HG03280 (cell line): ENCODE data around the gene KHK.
"Not testable (repeated sequence)": the region's sequence is repeated elsewhere in the genome, so short reads cannot be mapped to it uniquely, and the experiment has no call there.

Experiments
- ATAC-seq: cut with Tn5 transposase; IDR thresholded peaks from one replicate; pipeline ENCODE4 v1.9.1; 2021; ENCODE audit warnings: mild to moderate bottlenecking, moderate library complexity; ENCODE audit not compliant: unreplicated experiment

Gene KHK

GRCh38 chr2:27059141-27059820, 27.3 kb upstream of the KHK start:
- ATAC-seq: no peak

DNA sequence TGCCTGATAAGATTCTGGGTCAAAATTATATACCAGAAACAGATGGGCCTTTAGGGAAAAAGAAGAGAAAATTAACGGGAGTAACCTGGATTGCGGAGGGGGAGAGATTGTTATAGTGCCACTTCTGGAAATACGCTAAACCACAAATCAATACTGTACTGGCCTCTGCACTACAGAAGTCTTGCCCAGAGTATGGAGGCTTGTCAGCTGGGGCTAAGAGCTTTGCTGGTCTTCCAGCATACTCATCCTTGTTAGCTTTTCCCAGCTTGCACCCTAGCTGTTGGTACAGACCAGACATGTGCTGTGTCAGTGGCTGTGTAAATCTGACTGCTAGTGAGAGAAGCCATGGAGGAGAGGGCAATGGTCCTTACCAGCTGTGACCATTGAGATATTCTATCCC, 26.2 kb upstream of the KHK start:
- ATAC-seq: no peak

GRCh38 chr2:27065128-27065527, 21.4 kb upstream of the KHK start:
- no peak for ATAC-seq

GRCh38 chr2:27067385-27067784, 19.2 kb upstream of the KHK start:
- no peak for ATAC-seq

DNA sequence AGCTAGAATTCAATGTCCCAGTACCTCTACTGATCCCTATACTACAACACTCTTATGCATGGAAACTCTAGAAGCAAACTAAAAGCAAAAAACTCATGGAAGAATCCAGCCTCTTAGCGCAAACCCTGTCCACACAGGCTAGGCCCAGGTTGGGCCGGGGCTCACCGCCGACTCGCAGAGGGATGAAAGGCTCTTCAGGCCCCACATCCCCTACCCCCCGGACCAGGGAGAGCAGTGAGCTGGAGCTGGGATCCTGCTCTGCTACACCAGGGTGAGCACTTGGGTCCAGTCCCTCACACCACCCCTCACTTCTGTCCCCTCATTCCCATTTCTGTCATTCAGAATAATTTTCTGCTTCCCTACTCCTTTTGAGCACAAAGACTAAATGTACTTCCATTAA, 17.1 kb upstream of the KHK start:
- ATAC-seq: no peak

- no peak for ATAC-seq
Observed at GRCh38 chr2:27069961-27070618, 16.5 kb upstream of the KHK start.

DNA sequence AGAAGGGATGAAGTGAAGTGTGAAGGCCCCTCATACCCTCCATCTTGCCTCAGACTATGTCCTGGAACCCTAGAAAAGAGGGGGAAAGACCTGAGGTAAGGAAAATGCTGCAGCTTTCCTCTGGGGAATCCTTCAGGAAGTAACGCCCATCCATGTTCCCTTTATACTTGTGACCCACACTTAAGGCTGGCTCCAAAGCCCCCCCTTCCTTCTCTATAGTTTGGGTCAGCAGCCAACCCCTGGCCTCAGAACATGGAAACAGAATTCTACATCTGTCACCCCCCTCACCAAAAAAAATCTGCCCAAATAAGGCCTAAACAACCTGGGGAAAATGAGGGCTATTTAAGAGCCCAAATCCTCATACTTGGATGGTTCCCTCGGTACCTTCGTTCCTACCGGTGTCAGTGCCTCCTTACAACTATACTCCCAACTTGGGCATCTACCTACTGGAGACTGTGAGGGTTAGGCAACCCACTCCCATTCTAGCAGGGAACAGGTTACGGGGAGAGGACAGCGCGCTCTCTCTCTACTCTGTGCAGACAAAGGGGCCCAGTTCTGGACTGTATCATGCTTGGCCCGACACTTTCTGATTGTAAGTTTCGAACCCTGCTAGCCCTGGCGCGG, 15.8 kb upstream of the KHK start:
- ATAC-seq: no peak

- ATAC-seq: peak; percentile 91
Observed at GRCh38 chr2:27071277-27071989, 15.1 kb upstream of the KHK start, which contains the start of gene OST4. TSS of gene OST4 (minus strand) at chr2:27071654.

DNA sequence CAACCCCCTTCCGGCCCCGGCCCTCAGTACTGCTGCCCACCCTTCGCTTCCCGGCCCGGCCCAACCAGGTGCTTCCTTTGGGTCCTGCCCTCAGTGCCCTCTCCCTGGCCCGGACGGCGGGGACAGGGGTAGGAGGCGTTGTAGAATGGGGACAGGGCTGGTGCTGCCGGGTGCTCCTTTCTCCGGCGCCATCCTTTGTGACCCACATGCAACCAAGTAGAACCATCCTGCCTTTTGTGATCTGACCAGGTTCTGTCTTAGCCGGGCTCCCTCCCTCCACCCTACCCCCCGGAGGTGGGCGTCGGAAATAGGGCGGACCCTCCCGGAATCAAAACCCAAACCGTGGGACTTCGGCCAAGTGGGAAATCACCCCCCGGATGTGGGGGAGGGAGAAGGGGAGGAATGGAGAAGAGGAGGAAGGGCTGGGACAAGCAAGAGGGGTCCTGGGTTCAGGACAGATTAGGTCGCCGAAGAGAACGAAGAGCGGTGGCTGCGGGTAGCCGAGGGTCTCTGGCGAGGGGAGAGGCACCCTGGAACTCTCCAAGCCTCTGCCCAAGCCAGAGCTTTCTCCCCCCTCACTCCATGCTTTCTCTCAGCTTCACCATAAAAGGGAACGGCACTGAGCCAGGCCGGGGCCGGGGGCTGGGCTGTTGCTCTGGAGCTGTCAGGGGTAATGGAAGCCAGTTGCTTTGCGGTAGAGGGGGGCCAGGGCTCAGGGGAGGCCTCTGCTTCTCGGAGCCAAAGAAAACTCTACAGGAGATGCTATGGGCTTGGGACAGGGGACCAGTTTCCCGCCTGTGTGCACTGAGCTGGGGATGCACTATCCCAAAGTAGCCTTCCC, 14.4 kb upstream of the KHK start:
- peak; percentile 8 for ATAC-seq

- no peak for ATAC-seq
Observed at GRCh38 chr2:27072920-27073319, 13.7 kb upstream of the KHK start.

- no peak for ATAC-seq
Observed at GRCh38 chr2:27073782-27074181, 12.8 kb upstream of the KHK start.

GRCh38 chr2:27074738-27075565, 11.6 kb upstream of the KHK start:
- no peak for ATAC-seq

GRCh38 chr2:27075566-27075871, 11.1 kb upstream of the KHK start:
- not testable (repeated sequence) for ATAC-seq

DNA sequence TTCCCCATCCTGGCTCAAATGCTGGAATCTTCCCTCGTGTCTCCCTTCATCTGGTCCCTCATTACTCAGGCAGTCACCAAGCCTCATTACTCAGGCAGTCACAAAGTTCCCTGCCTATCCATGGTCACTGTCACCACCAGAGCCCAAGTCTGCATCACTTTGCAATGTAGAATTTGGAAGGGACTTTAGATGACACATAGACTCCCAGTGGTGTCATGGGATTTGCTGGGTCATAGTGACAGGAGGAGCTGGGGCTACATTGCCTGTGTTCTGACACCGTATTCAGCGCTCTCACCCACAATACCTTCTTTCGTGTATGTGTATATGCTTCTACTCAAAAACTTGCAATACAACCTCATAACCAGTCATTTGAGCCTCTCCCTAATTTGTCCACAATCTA, 10.2 kb upstream of the KHK start:
- no peak for ATAC-seq

GRCh38 chr2:27077231-27077630, 9.3 kb upstream of the KHK start:
- ATAC-seq: no peak

GRCh38 chr2:27078267-27079194, 8.0 kb upstream of the KHK start, which contains the start of gene EMILIN1:
TSS of gene EMILIN1 (plus strand) at chr2:27078615. CDS start at chr2:27079066, 451 bp downstream.
- ATAC-seq: no peak

DNA sequence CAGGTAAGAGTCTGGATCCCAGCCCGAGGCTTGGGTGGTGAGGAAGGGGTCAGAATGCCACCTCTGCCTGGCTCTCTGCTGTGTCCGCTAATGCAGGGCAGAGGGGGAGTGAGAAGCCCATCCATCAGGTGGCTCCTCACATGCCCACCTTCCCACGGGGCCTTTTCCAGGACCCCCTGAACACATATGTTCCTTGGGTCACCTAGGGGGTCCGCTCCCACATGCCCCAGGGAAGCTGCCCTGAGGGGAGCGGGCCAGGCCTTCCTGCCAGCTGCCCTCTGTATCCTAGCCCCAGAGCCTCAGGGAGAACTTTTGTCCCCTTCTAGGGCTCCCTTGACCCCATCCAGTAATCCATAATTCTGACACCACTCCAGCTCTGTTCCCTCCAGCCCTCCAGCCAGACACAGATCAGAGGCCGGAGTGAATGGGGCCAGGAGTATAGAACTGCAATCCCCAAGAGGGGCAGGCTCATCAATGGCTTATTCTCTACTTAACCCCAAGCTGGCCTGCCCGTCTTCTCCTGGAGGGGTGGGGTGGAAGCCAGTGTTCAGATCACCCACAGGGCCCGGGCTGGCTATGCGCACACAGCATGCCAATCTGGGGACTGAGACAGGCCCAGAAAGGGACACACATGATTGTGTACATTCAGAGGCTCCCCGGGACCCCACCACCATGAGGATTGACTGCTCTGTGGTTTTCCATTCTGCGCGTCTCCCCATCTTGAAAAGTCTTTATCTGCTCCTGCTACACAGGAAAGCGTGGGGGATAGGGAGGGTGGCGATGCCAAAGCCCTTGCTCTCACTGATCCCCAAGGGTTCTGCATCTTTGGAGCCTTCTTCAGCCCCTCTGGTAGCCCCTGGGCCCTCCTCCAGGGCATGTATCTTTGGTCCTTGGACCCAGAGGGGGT, 7.1 kb upstream of the KHK start:
- ATAC-seq: no peak

DNA sequence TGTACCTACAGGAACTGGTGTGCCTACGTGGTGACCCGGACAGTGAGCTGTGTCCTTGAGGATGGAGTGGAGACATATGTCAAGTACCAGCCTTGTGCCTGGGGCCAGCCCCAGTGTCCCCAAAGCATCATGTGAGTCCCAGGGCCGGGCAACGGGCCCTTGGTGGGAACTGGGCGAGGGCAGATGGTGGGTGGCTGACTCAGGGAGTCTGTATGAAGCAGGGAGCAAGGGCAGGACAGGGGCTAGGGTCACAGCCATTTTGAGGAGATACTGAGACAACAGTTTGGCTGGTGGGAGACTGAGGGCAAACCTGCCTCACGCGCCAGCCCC, 6.5 kb upstream of the KHK start:
- ATAC-seq: no peak
